GM13977 (cell line): ENCODE results near the gene SLC7A11.

Experiments used
- DNase-seq: peaks from one replicate; pipeline ENCODE4 v3.0.0; 2012; ENCODE audit warnings: low spot score
- CTCF ChIP-seq: IDR thresholded peaks from 2 replicates; pipeline ENCODE4 v1.5.1; 2012; ENCODE audit warnings: mild to moderate bottlenecking, control low read depth; ENCODE audit not compliant: insufficient read depth; ENCODE audit errors: extremely low read depth, missing control alignments
- in situ Hi-C: fragments of 300-500 bp; cut with MboI; formaldehyde crosslinking; loops from one replicate; pipeline ENCODE4 v1.12.0; 2022; ENCODE audit warnings: low sequenced_read_pairs, low pct_unique_long_range_greater_than_20kb, mixed read lengths, inconsistent platforms; ENCODE audit not compliant: unreplicated experiment

SLC7A11 gene

GRCh38 chr4:138242076-138242833, at the start of gene SLC7A11:
SLC7A11 (minus strand) TSS chr4:138242349; CDS start chr4:138242069, 280 bp downstream.
- peak; percentile 50 for DNase-seq
- no peak for TF ChIP-seq CTCF
- in situ Hi-C loops = no loop called here

- TF ChIP-seq CTCF = no peak
- in situ Hi-C loops = no loop called here
- no peak for DNase-seq
Measured at GRCh38 chr4:138291431-138291830, 49.3 kb upstream of the SLC7A11 start.

- no peak for DNase-seq
- in situ Hi-C loops = no loop called here
- TF ChIP-seq CTCF = no peak
Measured at GRCh38 chr4:138290805-138291204, 48.7 kb upstream of the SLC7A11 start.

GRCh38 chr4:138279286-138279685, 37.1 kb upstream of the SLC7A11 start:
- in situ Hi-C loops = no loop called here
- TF ChIP-seq CTCF = no peak
- DNase-seq = no peak

- in situ Hi-C loops = no loop called here
- no peak for DNase-seq
- TF ChIP-seq CTCF = no peak
Measured at GRCh38 chr4:138277133-138277532, 35.0 kb upstream of the SLC7A11 start.

GRCh38 chr4:138275963-138276621, 33.9 kb upstream of the SLC7A11 start:
- in situ Hi-C loops = no loop called here
- DNase-seq = no peak
- no peak for TF ChIP-seq CTCF
